Duodenal mucosa (tissue), 2 donors: ENCODE data around the gene PDSS2.

Experiments used
- H3K27ac ChIP-seq: one replicate; pipeline ENCODE4 v1.7.0; 2013; ENCODE audit warnings: low read depth, low read length
- H3K27me3 ChIP-seq, 2 donors: one replicate each; pipeline ENCODE4 v1.7.0; 2013; ENCODE audit warnings: low read length in 2 of 2, control low read depth in 1 of 2; ENCODE audit not compliant: insufficient read depth in 2 of 2, control insufficient read depth in 1 of 2
- H3K36me3 ChIP-seq, 2 donors: one replicate each; pipeline ENCODE4 v1.7.0; 2013; ENCODE audit warnings: low read length in 2 of 2, control low read depth in 1 of 2; ENCODE audit not compliant: insufficient read depth in 2 of 2, control insufficient read depth in 1 of 2
- H3K4me1 ChIP-seq, 2 donors: one replicate each; pipeline ENCODE4 v1.7.0; 2013; ENCODE audit warnings: low read length in 2 of 2, control low read depth in 1 of 2; ENCODE audit not compliant: insufficient read depth in 2 of 2, control insufficient read depth in 1 of 2
- H3K4me3 ChIP-seq, 2 donors: one replicate each; pipeline ENCODE4 v1.7.0; 2013; ENCODE audit warnings: low read length in 2 of 2, low read depth in 1 of 2
- H3K9ac ChIP-seq, 2 donors: one replicate each; pipeline ENCODE4 v1.7.0; 2013; ENCODE audit warnings: low read length in 2 of 2, low read depth in 1 of 2
- H3K9me3 ChIP-seq, 2 donors: one replicate each; pipeline ENCODE4 v1.7.0; 2013; ENCODE audit warnings: low read length in 2 of 2, control low read depth in 1 of 2; ENCODE audit not compliant: control insufficient read depth in 1 of 2

PDSS2 gene

DNA sequence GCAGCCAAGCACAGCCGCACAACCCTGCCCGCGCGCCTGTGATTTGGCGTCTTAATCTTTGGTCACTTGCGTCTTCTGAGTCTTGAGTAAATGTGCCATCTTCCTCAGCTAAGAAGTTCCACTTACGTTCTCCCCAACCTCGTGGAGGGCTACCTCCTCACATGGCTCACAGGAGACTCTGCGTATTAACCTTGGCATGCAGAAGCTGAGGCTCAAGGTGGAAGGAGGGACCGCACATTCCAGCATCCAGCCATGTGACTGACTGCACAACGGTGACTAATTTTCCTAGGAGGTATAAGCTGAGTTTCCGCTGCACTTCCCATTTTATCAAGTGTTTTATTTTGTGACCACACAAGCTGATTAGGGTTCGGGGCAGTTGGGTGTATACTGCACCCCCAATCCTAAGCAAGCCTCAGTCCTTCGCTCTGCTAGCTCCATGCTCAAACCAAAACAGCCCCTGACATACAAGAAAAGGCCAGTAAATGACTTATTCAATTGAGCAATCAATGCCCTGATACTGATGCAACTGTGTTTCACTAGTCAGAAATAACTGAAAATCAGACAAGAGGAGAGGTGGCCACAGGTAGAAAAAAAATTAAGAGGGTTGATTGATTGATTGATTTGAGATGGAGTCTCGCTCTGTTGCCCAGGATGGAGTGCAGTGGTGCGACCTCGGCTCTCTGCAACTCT is 351.0 kb downstream of the PDSS2 start:
- Histone ChIP-seq H3K9me3 (no peaks in the 10 kb centered on the region), H3K36me3 (no peaks in the 10 kb centered on the region), H3K4me3 (no peak overlapping the region), H3K4me1 (peaks cover under 1 to 6% of the 10 kb centered on the region in 2 donors), H3K27ac (no peak overlapping the region), H3K9ac (no peak overlapping the region), H3K27me3 (no peaks in the 10 kb centered on the region)

DNA sequence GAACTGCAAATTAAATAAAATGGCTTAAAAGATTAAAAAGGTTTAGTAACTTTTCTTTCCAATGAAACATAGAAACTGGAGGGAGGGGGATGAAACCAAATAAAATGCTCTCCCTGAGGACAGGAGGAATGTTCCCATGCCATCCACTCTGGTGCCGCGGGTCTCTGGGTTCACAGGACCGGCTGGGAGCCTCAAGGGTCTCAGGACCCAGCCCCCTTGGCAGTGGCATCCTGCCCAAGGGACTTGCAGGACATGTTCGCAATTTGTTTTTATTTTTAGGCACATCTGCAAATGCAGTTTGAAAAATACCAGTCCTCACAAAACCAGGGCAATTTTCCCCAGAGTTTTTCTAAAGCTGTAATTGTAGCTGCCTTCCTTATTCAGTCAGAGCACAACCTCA is 351.6 kb downstream of the PDSS2 start:
- no peaks in the 10 kb centered on the region for H3K9me3 ChIP-seq
- no peak overlapping the region for H3K9ac ChIP-seq
- H3K27ac ChIP-seq = no peak overlapping the region
- no peaks in the 10 kb centered on the region for H3K36me3 ChIP-seq
- H3K4me1 ChIP-seq = peaks cover 0 to 5% of the 10 kb centered on the region in 2 donors
- H3K27me3 ChIP-seq = no peaks in the 10 kb centered on the region
- no peak overlapping the region for H3K4me3 ChIP-seq

DNA sequence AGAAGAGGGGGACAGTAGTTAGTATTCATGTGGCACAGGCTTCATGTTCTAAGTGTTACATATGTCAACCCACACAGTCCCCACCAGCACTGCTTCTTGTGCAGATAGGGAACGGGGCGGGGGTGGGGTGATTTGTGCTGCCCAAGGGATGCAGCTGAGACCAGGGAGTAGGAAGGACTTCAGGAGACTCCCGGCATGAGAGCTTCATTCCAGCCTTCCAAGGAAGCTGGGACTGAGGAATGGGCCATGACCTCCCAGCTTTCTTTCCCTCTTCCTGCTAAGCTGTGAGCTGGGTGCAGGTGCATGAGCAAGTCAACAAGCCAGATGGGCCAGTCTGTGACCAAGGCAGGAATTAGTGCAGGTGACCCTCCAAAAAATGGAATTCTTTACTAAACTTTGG is 353.2 kb downstream of the PDSS2 start:
- Histone ChIP-seq H3K9ac (no peak overlapping the region), H3K27ac (no peak overlapping the region), H3K36me3 (no peaks in the 10 kb centered on the region), H3K27me3 (no peaks in the 10 kb centered on the region), H3K4me3 (no peak overlapping the region), H3K4me1 (peaks cover 0 to 5% of the 10 kb centered on the region in 2 donors), H3K9me3 (no peaks in the 10 kb centered on the region)

DNA sequence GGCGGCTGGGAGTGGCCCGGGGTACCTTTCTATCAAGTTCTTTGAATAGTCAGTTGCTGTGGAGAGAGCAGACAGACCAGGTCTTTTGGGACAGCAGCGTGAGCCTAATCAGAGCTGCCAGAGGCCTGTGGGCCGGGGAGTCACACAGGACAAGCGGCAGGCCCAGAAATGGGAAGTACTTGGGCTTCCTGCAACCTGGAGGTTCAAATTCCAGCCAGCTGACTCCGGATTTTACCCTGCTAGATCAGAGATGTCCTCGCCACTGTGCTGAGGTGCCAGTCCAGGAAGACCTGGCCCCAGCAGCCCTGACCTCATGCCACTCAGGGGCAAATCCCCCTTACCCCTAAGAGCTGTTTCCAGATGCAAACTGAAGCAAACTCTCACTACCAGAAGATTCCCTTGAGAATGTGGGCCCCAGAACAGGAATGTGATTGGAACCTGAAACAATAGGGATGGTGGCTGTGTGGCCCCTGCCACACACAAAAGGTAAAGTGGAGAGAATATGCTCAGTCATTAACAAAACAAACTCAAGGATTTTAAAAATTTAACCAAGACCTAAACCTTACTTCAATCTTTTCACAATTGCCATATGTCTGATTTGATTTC is 353.8 kb downstream of the PDSS2 start:
- H3K4me1 ChIP-seq = peaks cover 0 to 5% of the 10 kb centered on the region in 2 donors
- H3K9me3 ChIP-seq = no peaks in the 10 kb centered on the region
- H3K27me3 ChIP-seq = no peaks in the 10 kb centered on the region
- H3K27ac ChIP-seq = no peak overlapping the region
- H3K9ac ChIP-seq = no peak overlapping the region
- H3K4me3 ChIP-seq = no peak overlapping the region
- H3K36me3 ChIP-seq = no peaks in the 10 kb centered on the region

- H3K9me3 ChIP-seq = no peaks in the 10 kb centered on the region
- peaks cover 0 to 3% of the 10 kb centered on the region in 2 donors for H3K36me3 ChIP-seq
- H3K27ac ChIP-seq = no peak overlapping the region
- H3K9ac ChIP-seq = no peak overlapping the region
- H3K4me1 ChIP-seq = peaks cover 0 to 5% of the 10 kb centered on the region in 2 donors
- no peak overlapping the region for H3K4me3 ChIP-seq
- H3K27me3 ChIP-seq = no peaks in the 10 kb centered on the region
Measured at GRCh38 chr6:107103082-107103481, 356.3 kb downstream of the PDSS2 start.
